Measurements from ENCODE around the gene TEPSIN. TPM values are rescaled to one million over a fixed set of nuclear protein-coding genes. Genes with fewer than 3 reads are reported as not detected.
A peak's percentile ranks its signal among the peaks of the same experiment; 100 is the strongest.
"Not testable (repeated sequence)": the region's sequence is repeated elsewhere in the genome, so short reads cannot be mapped to it uniquely, and the experiment has no call there.

TEPSIN gene
- total RNA-seq, 1 donor = 17.7 TPM

- no peak for TF ChIP-seq CTCF (IDR thresholded peaks at IDR 0.05; ENCODE audit: insufficient read depth, low read depth, low read length)
- H3K4me3 ChIP-seq (ENCODE audit: low read depth, low read length) = no peak overlapping the region
- no peak for DNase-seq (ENCODE audit: low read depth)
Observed at GRCh38 chr17:81229666-81229920, 9.3 kb downstream of the TEPSIN start.

GRCh38 chr17:81228834-81229665, 9.8 kb downstream of the TEPSIN start:
- no peak overlapping the region for H3K4me3 ChIP-seq (ENCODE audit: low read depth, low read length)
- TF ChIP-seq CTCF (IDR thresholded peaks at IDR 0.05; ENCODE audit: insufficient read depth, low read depth, low read length) = no peak
- no peak for DNase-seq (ENCODE audit: low read depth)

- DNase-seq (ENCODE audit: low read depth) = no peak
- no peak overlapping the region for H3K4me3 ChIP-seq (ENCODE audit: low read depth, low read length)
- no peak for TF ChIP-seq CTCF (IDR thresholded peaks at IDR 0.05; ENCODE audit: insufficient read depth, low read depth, low read length)
Observed at GRCh38 chr17:81228420-81228819, 10.4 kb downstream of the TEPSIN start.

GRCh38 chr17:81227630-81228029, 11.2 kb downstream of the TEPSIN start:
- H3K4me3 ChIP-seq (ENCODE audit: low read depth, low read length); DNase-seq (ENCODE audit: low read depth): not testable (repeated sequence)

GRCh38 chr17:81223762-81224130, 15.1 kb downstream of the TEPSIN start:
- H3K4me3 ChIP-seq (ENCODE audit: low read depth, low read length) = peak overlapping the region; percentile 54
- TF ChIP-seq CTCF (IDR thresholded peaks at IDR 0.05; ENCODE audit: insufficient read depth, low read depth, low read length) = no peak
- DNase-seq (ENCODE audit: low read depth) = no peak

- no peak for TF ChIP-seq CTCF (IDR thresholded peaks at IDR 0.05; ENCODE audit: insufficient read depth, low read depth, low read length)
- DNase-seq (ENCODE audit: low read depth) = peak; percentile 98
- H3K4me3 ChIP-seq (ENCODE audit: low read depth, low read length) = peak within 1 kb of the TSS; percentile 73
Observed at GRCh38 chr17:81222906-81223761, 15.7 kb downstream of the TEPSIN start, which contains the start of gene CEP131. Gene CEP131 (minus strand): TSS chr17:81222965. CDS start chr17:81220056, 2,909 bp downstream.

GRCh38 chr17:81222620-81222905, 16.3 kb downstream of the TEPSIN start:
- no peak for TF ChIP-seq CTCF (IDR thresholded peaks at IDR 0.05; ENCODE audit: insufficient read depth, low read depth, low read length)
- no peak for DNase-seq (ENCODE audit: low read depth)
- H3K4me3 ChIP-seq (ENCODE audit: low read depth, low read length) = peak overlapping the region; percentile 73

Data from fibroblast of villous mesenchyme (primary cell).